ENCODE measurements around the gene KRTAP19-1. TPM values are rescaled to one million over a fixed set of nuclear protein-coding genes. Genes with fewer than 3 reads are reported as not detected.

The KRTAP19-1 gene
- polyA plus RNA-seq, 3 donors: not detected

DNA sequence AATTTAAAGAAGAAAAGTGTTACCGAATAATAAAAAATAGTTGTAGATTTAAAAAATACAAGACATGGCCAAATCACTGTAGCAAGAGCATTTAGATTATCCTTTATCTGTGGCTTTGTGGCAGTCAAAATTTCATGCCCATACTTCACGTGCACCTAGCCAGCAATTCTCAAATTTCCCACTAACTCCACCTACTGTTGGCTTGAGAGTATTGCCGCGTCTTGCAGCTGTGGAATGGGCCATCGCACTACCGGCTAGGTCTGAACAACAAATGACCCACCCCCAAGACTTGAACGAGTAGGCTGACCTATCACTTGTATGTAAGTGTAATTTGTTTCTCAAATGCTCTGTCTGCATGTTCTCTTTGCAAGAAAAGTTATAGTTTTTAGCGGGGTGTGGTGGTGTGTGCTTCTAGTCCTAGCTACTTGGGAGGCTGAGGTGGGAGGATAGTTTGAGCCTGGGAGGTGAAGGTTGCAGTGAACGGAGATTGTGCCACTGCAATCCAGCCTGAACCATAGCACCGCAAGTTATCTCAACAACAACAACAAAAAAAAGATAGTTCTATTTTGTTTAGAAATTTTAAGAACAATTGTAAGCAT lies 46.0 kb downstream of the KRTAP19-1 start:
- H3K4me1 Mint-ChIP-seq: no peaks in the 10 kb centered on the region
- Histone ChIP-seq H3K36me3 (replicated peaks in 1 of 2; ENCODE audit: control insufficient read depth in 1 of 2, insufficient read depth in 2 of 2, low read length in 2 of 2) (no peaks in the 10 kb centered on the region), H3K9me3 (replicated peaks in 1 of 2; ENCODE audit: control insufficient read depth in 1 of 2, insufficient read depth in 1 of 2, low read length in 2 of 2) (no peaks in the 10 kb centered on the region), H3K79me2 (ENCODE audit: insufficient read depth, low read length) (no peaks in the 10 kb centered on the region), H3K4me1 (ENCODE audit: control insufficient read depth in 1 of 2, insufficient read depth in 2 of 2, low read length in 2 of 2) (no peaks in the 10 kb centered on the region), H3K9ac (ENCODE audit: insufficient read depth, low read length, poor library complexity, severe bottlenecking) (no peak overlapping the region), H3K27ac (ENCODE audit: low read depth in 1 of 2, low read length in 2 of 2) (no peak overlapping the region), H4K20me1 (ENCODE audit: insufficient read depth, low read length) (no peaks in the 10 kb centered on the region), H3K4me3 (replicated peaks in 1 of 3; ENCODE audit: low read depth in 2 of 3, low read length in 3 of 3) (no peak overlapping the region), H2AFZ (ENCODE audit: insufficient read depth, low read depth, low read length, poor library complexity, severe bottlenecking) (no peak overlapping the region), H3K4me2 (replicated peaks; ENCODE audit: extremely low read depth, low read length, poor library complexity, severe bottlenecking) (no peak overlapping the region), H3K27me3 (ENCODE audit: control insufficient read depth in 2 of 2, insufficient read depth in 2 of 2, low read length in 2 of 2) (no peaks in the 10 kb centered on the region)
- TF ChIP-seq, protein P1, sequence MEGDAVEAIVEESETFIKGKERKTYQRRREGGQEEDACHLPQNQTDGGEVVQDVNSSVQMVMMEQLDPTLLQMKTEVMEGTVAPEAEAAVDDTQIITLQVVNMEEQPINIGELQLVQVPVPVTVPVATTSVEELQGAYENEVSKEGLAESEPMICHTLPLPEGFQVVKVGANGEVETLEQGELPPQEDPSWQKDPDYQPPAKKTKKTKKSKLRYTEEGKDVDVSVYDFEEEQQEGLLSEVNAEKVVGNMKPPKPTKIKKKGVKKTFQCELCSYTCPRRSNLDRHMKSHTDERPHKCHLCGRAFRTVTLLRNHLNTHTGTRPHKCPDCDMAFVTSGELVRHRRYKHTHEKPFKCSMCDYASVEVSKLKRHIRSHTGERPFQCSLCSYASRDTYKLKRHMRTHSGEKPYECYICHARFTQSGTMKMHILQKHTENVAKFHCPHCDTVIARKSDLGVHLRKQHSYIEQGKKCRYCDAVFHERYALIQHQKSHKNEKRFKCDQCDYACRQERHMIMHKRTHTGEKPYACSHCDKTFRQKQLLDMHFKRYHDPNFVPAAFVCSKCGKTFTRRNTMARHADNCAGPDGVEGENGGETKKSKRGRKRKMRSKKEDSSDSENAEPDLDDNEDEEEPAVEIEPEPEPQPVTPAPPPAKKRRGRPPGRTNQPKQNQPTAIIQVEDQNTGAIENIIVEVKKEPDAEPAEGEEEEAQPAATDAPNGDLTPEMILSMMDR (IDR thresholded peaks at IDR 0.05): peak; percentile 41
- no peak overlapping the region for H3K27ac Mint-ChIP-seq
- no peak overlapping the region for H3K4me3 Mint-ChIP-seq
- DNase-seq: no peak
- H3K9me3 Mint-ChIP-seq: peaks cover 0 to 2% (median 0%) of the 10 kb centered on the region in 7 donors
- intact Hi-C loops (cut with micrococcal nuclease): no loop called here
- H3K36me3 Mint-ChIP-seq: no peaks in the 10 kb centered on the region
- no peaks in the 10 kb centered on the region for H3K27me3 Mint-ChIP-seq (ENCODE audit: low read depth in 3 of 3)
- 0% methylated on average over 1 of the region's 10 CpGs for WGBS (ENCODE audit: insufficient coverage)

DNA sequence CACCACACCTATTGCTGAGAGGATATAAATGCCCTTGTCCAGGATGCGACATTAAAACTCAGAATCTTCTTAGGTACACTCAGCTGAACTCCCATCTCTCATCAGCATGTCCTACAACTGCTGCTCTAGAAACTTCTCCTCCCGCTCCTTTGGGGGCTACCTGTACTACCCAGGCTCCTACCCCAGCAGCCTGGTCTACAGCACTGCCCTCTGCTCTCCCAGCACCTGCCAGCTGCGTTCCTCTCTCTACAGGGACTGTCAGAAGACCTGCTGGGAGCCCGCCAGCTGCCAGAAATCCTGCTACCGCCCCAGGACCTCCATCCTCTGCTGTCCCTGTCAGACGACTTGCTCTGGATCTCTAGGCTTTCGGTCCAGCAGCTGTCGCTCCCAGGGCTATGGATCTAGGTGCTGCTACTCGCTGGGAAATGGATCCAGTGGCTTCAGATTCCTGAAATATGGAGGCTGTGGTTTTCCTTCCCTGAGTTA lies 50.0 kb downstream of the KRTAP19-1 start, which contains the start of gene KRTAP13-4:
Gene KRTAP13-4, plus strand, starts transcription at position 51 of the 486 bp plus-strand sequence. Its CDS starts 56 bp downstream, at position 107.
- Mint-ChIP-seq H3K27me3 (ENCODE audit: low read depth in 3 of 3) (peaks cover 0 to 4% (median 0%) of the 10 kb centered on the region in 3 donors), H3K4me1 (no peaks in the 10 kb centered on the region), H3K4me3 (no peak within 1 kb of the TSS), H3K27ac (no peak within 1 kb of the TSS), H3K36me3 (no peaks in the 10 kb centered on the region), H3K9me3 (peaks cover 0 to 3% (median 0%) of the 10 kb centered on the region in 7 donors)
- H4K20me1 ChIP-seq (ENCODE audit: insufficient read depth, low read length): no peaks in the 10 kb centered on the region
- H2AFZ ChIP-seq (ENCODE audit: insufficient read depth, low read depth, low read length, poor library complexity, severe bottlenecking): no peak within 1 kb of the TSS
- intact Hi-C loops (cut with micrococcal nuclease): no loop called here
- no peak for DNase-seq
- TF ChIP-seq, protein P1 (IDR thresholded peaks at IDR 0.05): no peak
- no peak within 1 kb of the TSS for H3K9ac ChIP-seq (ENCODE audit: insufficient read depth, low read length, poor library complexity, severe bottlenecking)
- no peak within 1 kb of the TSS for H3K27ac ChIP-seq (ENCODE audit: low read depth in 1 of 2, low read length in 2 of 2)
- H3K27me3 ChIP-seq (ENCODE audit: control insufficient read depth in 2 of 2, insufficient read depth in 2 of 2, low read length in 2 of 2): no peaks in the 10 kb centered on the region
- WGBS (ENCODE audit: insufficient coverage): 79% methylated on average over 7 of the region's 9 CpGs
- H3K4me3 ChIP-seq (replicated peaks in 1 of 3; ENCODE audit: low read depth in 2 of 3, low read length in 3 of 3): no peak within 1 kb of the TSS
- H3K9me3 ChIP-seq (replicated peaks in 1 of 2; ENCODE audit: control insufficient read depth in 1 of 2, insufficient read depth in 1 of 2, low read length in 2 of 2): no peaks in the 10 kb centered on the region
- no peaks in the 10 kb centered on the region for H3K4me1 ChIP-seq (ENCODE audit: control insufficient read depth in 1 of 2, insufficient read depth in 2 of 2, low read length in 2 of 2)
- H3K36me3 ChIP-seq (replicated peaks in 1 of 2; ENCODE audit: control insufficient read depth in 1 of 2, insufficient read depth in 2 of 2, low read length in 2 of 2): no peaks in the 10 kb centered on the region
- no peak within 1 kb of the TSS for H3K4me2 ChIP-seq (replicated peaks; ENCODE audit: extremely low read depth, low read length, poor library complexity, severe bottlenecking)
- no peaks in the 10 kb centered on the region for H3K79me2 ChIP-seq (ENCODE audit: insufficient read depth, low read length)

Small RNA genes within 50 kb of the gene (small RNA-seq; reads per million reads assigned to genes)
- gene AP000567.1 (ENCODE audit: insufficient read length, low read depth) (not detected), gene KRTAP19-10P (ENCODE audit: insufficient read length, low read depth) (not detected), gene KRTAP19-9P (ENCODE audit: insufficient read length, low read depth) (not detected)

Other genes with a start within 250 kb of the KRTAP19-1 start
- gene KRTAP24-1, start 197.4 kb downstream of the KRTAP19-1 start, polyA plus RNA-seq: not detected
- gene KRTAP25-1, start 190.9 kb downstream of the KRTAP19-1 start, polyA plus RNA-seq: not detected
- gene KRTAP26-1, start 160.1 kb downstream of the KRTAP19-1 start, polyA plus RNA-seq: not detected
- not detected for gene KRTAP27-1, start 142.7 kb downstream of the KRTAP19-1 start, polyA plus RNA-seq
- gene KRTAP23-1, start 131.8 kb downstream of the KRTAP19-1 start, polyA plus RNA-seq: not detected
- not detected for gene KRTAP13-2, start 108.1 kb downstream of the KRTAP19-1 start, polyA plus RNA-seq
- gene KRTAP13-1, start 84.3 kb downstream of the KRTAP19-1 start, polyA plus RNA-seq: not detected
- gene KRTAP13-3, start 54.4 kb downstream of the KRTAP19-1 start, polyA plus RNA-seq: not detected
- gene KRTAP13-4, start 50.1 kb downstream of the KRTAP19-1 start, polyA plus RNA-seq: not detected
- not detected for gene KRTAP15-1, start 40.1 kb downstream of the KRTAP19-1 start, polyA plus RNA-seq
- not detected for gene KRTAP19-2, start 7.1 kb upstream of the KRTAP19-1 start, polyA plus RNA-seq
- gene KRTAP19-3, start 11.6 kb upstream of the KRTAP19-1 start, polyA plus RNA-seq: not detected
- gene KRTAP19-4, start 16.8 kb upstream of the KRTAP19-1 start, polyA plus RNA-seq: not detected
- not detected for gene KRTAP19-5, start 21.8 kb upstream of the KRTAP19-1 start, polyA plus RNA-seq
- gene KRTAP19-6, start 61.5 kb upstream of the KRTAP19-1 start, polyA plus RNA-seq: not detected
- gene KRTAP19-7, start 80.9 kb upstream of the KRTAP19-1 start, polyA plus RNA-seq: not detected
- gene KRTAP22-2, start 110.0 kb upstream of the KRTAP19-1 start, polyA plus RNA-seq: not detected
- gene KRTAP6-3, start 112.1 kb upstream of the KRTAP19-1 start, polyA plus RNA-seq: not detected
- not detected for gene KRTAP6-2, start 118.5 kb upstream of the KRTAP19-1 start, polyA plus RNA-seq
- gene KRTAP22-1, start 120.7 kb upstream of the KRTAP19-1 start, polyA plus RNA-seq: not detected
- not detected for gene KRTAP6-1, start 133.6 kb upstream of the KRTAP19-1 start, polyA plus RNA-seq
- gene KRTAP20-1, start 136.1 kb upstream of the KRTAP19-1 start, polyA plus RNA-seq: not detected
- gene KRTAP20-4, start 140.3 kb upstream of the KRTAP19-1 start, polyA plus RNA-seq: not detected
- not detected for gene KRTAP20-2, start 154.8 kb upstream of the KRTAP19-1 start, polyA plus RNA-seq
- gene KRTAP20-3, start 162.5 kb upstream of the KRTAP19-1 start, polyA plus RNA-seq: not detected
- gene KRTAP21-3, start 238.4 kb upstream of the KRTAP19-1 start, polyA plus RNA-seq: not detected